Esophagus (tissue), 2 donors: ENCODE results near the gene FRAT1. TPM values are rescaled to one million over a fixed set of nuclear protein-coding genes. Genes with fewer than 3 reads are reported as not detected.
"Not testable (repeated sequence)": the region's sequence is repeated elsewhere in the genome, so short reads cannot be mapped to it uniquely, and the experiment has no call there.

Experiments
- H3K27ac ChIP-seq, 2 donors: one replicate each; pipeline ENCODE4 v1.5.1; 2013; ENCODE audit warnings: low read depth in 2 of 2, mild to moderate bottlenecking in 2 of 2, inconsistent platforms in 1 of 2, low read length in 1 of 2, moderate library complexity in 1 of 2
- H3K27me3 ChIP-seq, 2 donors: one replicate each; pipeline ENCODE4 v1.6.1; 2013; ENCODE audit warnings: low read length in 2 of 2, control low read depth in 1 of 2, mild to moderate bottlenecking in 1 of 2; ENCODE audit not compliant: insufficient read depth in 2 of 2, control insufficient read depth in 1 of 2
- H3K36me3 ChIP-seq, 2 donors: one replicate each; pipeline ENCODE4 v1.6.1; 2013; ENCODE audit warnings: low read length in 1 of 2; ENCODE audit not compliant: control insufficient read depth in 2 of 2, insufficient read depth in 2 of 2
- H3K4me1 ChIP-seq, 2 donors: one replicate each; pipeline ENCODE4 v1.6.1; 2013; ENCODE audit warnings: low read length in 1 of 2; ENCODE audit not compliant: control insufficient read depth in 2 of 2, insufficient read depth in 2 of 2
- H3K4me3 ChIP-seq, 2 donors: one replicate each; pipeline ENCODE4 v1.5.1; 2013; ENCODE audit warnings: low read length in 2 of 2, mild to moderate bottlenecking in 2 of 2, low read depth in 1 of 2, moderate library complexity in 1 of 2
- H3K9me3 ChIP-seq, 2 donors: one replicate each; pipeline ENCODE4 v1.6.1; 2013; ENCODE audit warnings: mild to moderate bottlenecking in 2 of 2, low read depth in 1 of 2, low read length in 1 of 2, moderate library complexity in 1 of 2; ENCODE audit not compliant: control insufficient read depth in 2 of 2, insufficient read depth in 1 of 2
- WGBS, 2 donors: extraction: QIAGEN DNeasy Blood & Tissue Kit; methylation state at CpG; one replicate each; pipeline ENCODE4 v1.1.7; 2013; 5-methylcytosine and 5-hydroxymethylcytosine counted together
- polyA plus RNA-seq, 2 donors: library from polyadenylated mRNA; stranded (reverse); fragments of 200-250 nt; gene quantifications; one replicate each; pipeline ENCODE4 v1.2.3, GENCODE V29; 2013
- donor health status: healthy with polysubstance abuse.
- donor health status: Bipolar disorder and iron deficiency.

Gene FRAT1
- polyA plus RNA-seq, 2 donors, result 1.2 to 1.8 TPM

GRCh38 chr10:97290576-97291356 is 28.3 kb upstream of the FRAT1 start:
- H3K9me3 ChIP-seq, H3K4me3 ChIP-seq, H3K27ac ChIP-seq, H3K27me3 ChIP-seq, H3K4me1 ChIP-seq, H3K36me3 ChIP-seq: not testable (repeated sequence)
- 92 to 93% methylated on average over 17 of the region's 17 CpGs for WGBS, 2 donors

- peaks cover 0 to 4% of the 10 kb centered on the region in 2 donors for H3K36me3 ChIP-seq
- peak overlapping the region; percentile 96 to 99 for H3K27ac ChIP-seq
- 50 to 53% methylated on average over 25 of the region's 25 CpGs for WGBS, 2 donors
- no peaks in the 10 kb centered on the region for H3K4me1 ChIP-seq
- no peaks in the 10 kb centered on the region for H3K27me3 ChIP-seq
- H3K9me3 ChIP-seq, result no peaks in the 10 kb centered on the region
- H3K4me3 ChIP-seq, result peak overlapping the region; percentile 82 to 93
Measured at GRCh38 chr10:97291357-97292096, 27.5 kb upstream of the FRAT1 start.

- peaks cover 0 to 3% of the 10 kb centered on the region in 2 donors for H3K36me3 ChIP-seq
- peak within 1 kb of the TSS; percentile 82 to 93 for H3K4me3 ChIP-seq
- no peaks in the 10 kb centered on the region for H3K9me3 ChIP-seq
- H3K27ac ChIP-seq, result peak within 1 kb of the TSS; percentile 96 to 99
- H3K4me1 ChIP-seq, result no peaks in the 10 kb centered on the region
- WGBS, 2 donors, result 0% methylated on average over 55 of the region's 55 CpGs
- H3K27me3 ChIP-seq, result no peaks in the 10 kb centered on the region
Measured at GRCh38 chr10:97292097-97292861, 26.8 kb upstream of the FRAT1 start, which contains the start of gene ARHGAP19. Gene ARHGAP19, minus strand, starts transcription at chr10:97292637. Its CDS starts 10 bp downstream, at chr10:97292627.

GRCh38 chr10:97292862-97293198 is 26.2 kb upstream of the FRAT1 start:
- H3K27ac ChIP-seq, result no peak overlapping the region
- no peaks in the 10 kb centered on the region for H3K27me3 ChIP-seq
- H3K4me3 ChIP-seq, result no peak overlapping the region
- H3K36me3 ChIP-seq, result no peaks in the 10 kb centered on the region
- WGBS, 2 donors, result 55 to 61% methylated on average over 3 of the region's 3 CpGs
- no peaks in the 10 kb centered on the region for H3K4me1 ChIP-seq
- no peaks in the 10 kb centered on the region for H3K9me3 ChIP-seq

GRCh38 chr10:97297556-97298222 is 21.4 kb upstream of the FRAT1 start:
- Histone ChIP-seq H3K27me3 (no peaks in the 10 kb centered on the region), H3K9me3 (no peaks in the 10 kb centered on the region), H3K27ac (no peak overlapping the region), H3K4me3 (no peak overlapping the region), H3K36me3 (no peaks in the 10 kb centered on the region), H3K4me1 (no peaks in the 10 kb centered on the region)
- WGBS, 2 donors, result 66 to 85% methylated on average over 8 of the region's 8 CpGs

GRCh38 chr10:97298223-97298571 is 20.9 kb upstream of the FRAT1 start:
- Histone ChIP-seq H3K4me3 (no peak overlapping the region), H3K27ac (no peak overlapping the region), H3K36me3 (no peaks in the 10 kb centered on the region), H3K27me3 (no peaks in the 10 kb centered on the region), H3K4me1 (no peaks in the 10 kb centered on the region), H3K9me3 (no peaks in the 10 kb centered on the region)
- 77 to 80% methylated on average over 3 of the region's 3 CpGs for WGBS, 2 donors

- Histone ChIP-seq H3K36me3 (no peaks in the 10 kb centered on the region), H3K9me3 (no peaks in the 10 kb centered on the region), H3K4me1 (no peaks in the 10 kb centered on the region), H3K27me3 (no peaks in the 10 kb centered on the region), H3K4me3 (no peak overlapping the region), H3K27ac (no peak overlapping the region)
- 93 to 100% methylated on average over 3 of the region's 3 CpGs for WGBS, 2 donors
Measured at GRCh38 chr10:97300980-97301379, 18.1 kb upstream of the FRAT1 start.

- H3K4me1 ChIP-seq, result no peaks in the 10 kb centered on the region
- H3K4me3 ChIP-seq, result no peak overlapping the region
- no peak overlapping the region for H3K27ac ChIP-seq
- H3K36me3 ChIP-seq, result no peaks in the 10 kb centered on the region
- 91 to 93% methylated on average over 11 of the region's 11 CpGs for WGBS, 2 donors
- no peaks in the 10 kb centered on the region for H3K9me3 ChIP-seq
- no peaks in the 10 kb centered on the region for H3K27me3 ChIP-seq
Measured at GRCh38 chr10:97302088-97302791, 16.8 kb upstream of the FRAT1 start.

GRCh38 chr10:97307441-97307840 is 11.6 kb upstream of the FRAT1 start:
- Histone ChIP-seq H3K9me3 (no peaks in the 10 kb centered on the region), H3K4me1 (no peaks in the 10 kb centered on the region), H3K27me3 (no peaks in the 10 kb centered on the region), H3K4me3 (no peak overlapping the region), H3K27ac (no peak overlapping the region), H3K36me3 (no peaks in the 10 kb centered on the region)
- WGBS, 2 donors, result 57 to 89% methylated on average over 1 of the region's 1 CpG
